H1 (cell line): Measurements from ENCODE around the gene TLE1. TPM values are rescaled to one million over a fixed set of nuclear protein-coding genes. Genes with fewer than 3 reads are reported as not detected.
A peak's percentile ranks its signal among the peaks of the same experiment; 100 is the strongest.

Source experiments
- CTCF ChIA-PET: fragments of 300-600 bp; sonication (Branson Sonifier 250); formaldehyde crosslinking; loops from one replicate; lab custom pipeline; 2021; ENCODE audit not compliant: partially characterized antibody; lab: Charles Lee
- POLR2A ChIA-PET: fragments of 300-600 bp; sonication (Branson Sonifier 250); formaldehyde crosslinking; loops from one replicate; lab custom pipeline; 2021; ENCODE audit warnings: inconsistent platforms; ENCODE audit not compliant: partially characterized antibody; lab: Charles Lee
- DNase-seq, 2 experiments: peaks; one replicate each; pipeline versions ENCODE4 v3.0.0 to v3.0.0-alpha.2; 2010 to 2022; ENCODE audit warnings: low spot score in 2 of 2, low read depth in 1 of 2, mixed read lengths in 1 of 2
- FAIRE-seq: peaks from 2 replicates; lab custom pipeline; 2011; peaks lifted over from hg19 to GRCh38; lab: Jason Lieb, UNC
- H2AFZ ChIP-seq: 2 replicates; pipeline ENCODE4 v1.8.1; 2012; ENCODE audit warnings: low read length, inconsistent platforms
- H2AK5ac ChIP-seq: 2 replicates; pipeline ENCODE4 v1.6.1; 2013; ENCODE audit warnings: low read depth, low read length
- H2BK120ac ChIP-seq: replicated peaks from 2 replicates; pipeline ENCODE3; 2013; ENCODE audit warnings: low read depth, low read length, inconsistent platforms
- H2BK12ac ChIP-seq: 2 replicates; pipeline ENCODE4 v1.6.1; 2013; ENCODE audit warnings: low read depth, low read length
- H2BK15ac ChIP-seq: 2 replicates; pipeline ENCODE4 v1.6.1; 2013; ENCODE audit warnings: low read length
- H2BK20ac ChIP-seq: 2 replicates; pipeline ENCODE4 v1.6.1; 2013; ENCODE audit warnings: low read length
- H2BK5ac ChIP-seq: 2 replicates; pipeline ENCODE4 v1.6.1; 2013; ENCODE audit warnings: low read depth, low read length
- H3K14ac ChIP-seq: 2 replicates; pipeline ENCODE4 v1.6.1; 2013; ENCODE audit warnings: inconsistent platforms; ENCODE audit not compliant: insufficient read length
- H3K18ac ChIP-seq: 2 replicates; pipeline ENCODE4 v1.6.1; 2013; ENCODE audit warnings: low read length; ENCODE audit errors: extremely low read depth
- H3K23ac ChIP-seq: 2 replicates; pipeline ENCODE4 v1.6.1; 2013; ENCODE audit warnings: inconsistent platforms; ENCODE audit not compliant: insufficient read length
- H3K23me2 ChIP-seq: 2 replicates; pipeline ENCODE4 v1.6.1; 2013; ENCODE audit warnings: low read depth, low read length
- H3K27ac ChIP-seq: 2 replicates; pipeline ENCODE4 v1.6.1; 2011; ENCODE audit warnings: low read depth, low read length, inconsistent platforms
- H3K27me3 ChIP-seq, 4 experiments: replicated peaks in 1 of 4; 1 replicate in 1 of 4; 2 replicates in 3 of 4; pipeline versions ENCODE4 v1.6.1 to v1.8.1; 2011 to 2013; ENCODE audit warnings: low read length in 3 of 4, mild to moderate bottlenecking in 3 of 4, inconsistent platforms in 2 of 4, mixed read lengths in 2 of 4, moderate library complexity in 1 of 4; ENCODE audit not compliant: control insufficient read depth in 3 of 4, insufficient read depth in 3 of 4; ENCODE audit errors: extremely low read depth in 1 of 4
- H3K36me3 ChIP-seq, 4 experiments: 2 replicates each; pipeline versions ENCODE4 v1.6.1 to v1.8.1; 2011 to 2013; ENCODE audit warnings: mild to moderate bottlenecking in 4 of 4, low read length in 3 of 4, moderate library complexity in 2 of 4, control low read depth in 1 of 4, inconsistent platforms in 1 of 4; ENCODE audit not compliant: insufficient read depth in 4 of 4, control insufficient read depth in 2 of 4
- H3K4ac ChIP-seq: replicated peaks from 2 replicates; pipeline ENCODE3; 2013; ENCODE audit warnings: low read length, low read depth, mixed read lengths, inconsistent platforms; ENCODE audit not compliant: insufficient read length
- H3K4me1 ChIP-seq, 4 experiments: replicated peaks in 1 of 4; 1 replicate in 1 of 4; 2 replicates in 3 of 4; pipeline versions ENCODE4 v1.6.1 to v1.8.1; 2011 to 2013; ENCODE audit warnings: low read length in 3 of 4, inconsistent platforms in 2 of 4, mixed read lengths in 1 of 4; ENCODE audit not compliant: insufficient read depth in 4 of 4, control insufficient read depth in 3 of 4
- H3K4me2 ChIP-seq, 2 experiments: 2 replicates each; pipeline versions ENCODE4 v1.6.1 to v1.8.1; 2011 to 2013; ENCODE audit warnings: low read depth in 2 of 2, low read length in 2 of 2, control low read depth in 1 of 2, inconsistent platforms in 1 of 2, mild to moderate bottlenecking in 1 of 2; ENCODE audit not compliant: insufficient read depth in 1 of 2
- H3K4me3 ChIP-seq, 4 experiments: fragments of 200-600, 300-600 bp in 1 of 4; sonication (generic), shearing (Covaris generic), sonication (Bioruptor Twin) in 1 of 4; 2 replicates each; pipeline versions ENCODE4 v1.5.1 to v1.8.1; 2011 to 2016; ENCODE audit warnings: low read length in 4 of 4, low read depth in 3 of 4, control low read depth in 2 of 4, inconsistent platforms in 2 of 4, mild to moderate bottlenecking in 2 of 4, mixed read lengths in 1 of 4, moderate library complexity in 1 of 4; ENCODE audit not compliant: insufficient read depth in 2 of 4; ENCODE audit errors: extremely low read depth in 1 of 4
- H3K56ac ChIP-seq: replicated peaks from 2 replicates; pipeline ENCODE3; 2013; ENCODE audit warnings: low read depth, mild to moderate bottlenecking, mixed read lengths, low read length, inconsistent platforms; ENCODE audit not compliant: insufficient read length
- H3K79me1 ChIP-seq: 2 replicates; pipeline ENCODE4 v1.6.1; 2013; ENCODE audit warnings: low read depth, low read length, control low read depth
- H3K79me2 ChIP-seq, 2 experiments: 2 replicates each; pipeline versions ENCODE4 v1.6.1 to v1.8.1; 2012 to 2013; ENCODE audit warnings: low read length in 2 of 2, mild to moderate bottlenecking in 2 of 2, inconsistent platforms in 1 of 2; ENCODE audit not compliant: insufficient read depth in 2 of 2, control insufficient read depth in 1 of 2
- H3K9ac ChIP-seq, 4 experiments: replicated peaks in 1 of 4; 1 replicate in 1 of 4; 2 replicates in 3 of 4; pipeline versions ENCODE4 v1.6.1 to v1.8.1; 2011 to 2013; ENCODE audit warnings: low read depth in 3 of 4, low read length in 3 of 4, control low read depth in 2 of 4, mild to moderate bottlenecking in 2 of 4, moderate library complexity in 2 of 4, inconsistent platforms in 1 of 4; ENCODE audit errors: extremely low read depth in 1 of 4
- H3K9me3 ChIP-seq, 2 experiments: 2 replicates each; pipeline versions ENCODE4 v1.6.1 to v1.8.1; 2012 to 2013; ENCODE audit warnings: mild to moderate bottlenecking in 2 of 2, moderate library complexity in 2 of 2, control low read depth in 1 of 2, inconsistent platforms in 1 of 2, low read depth in 1 of 2, low read length in 1 of 2, mixed read lengths in 1 of 2; ENCODE audit not compliant: insufficient read depth in 2 of 2
- H4K20me1 ChIP-seq, 2 experiments: replicated peaks in 1 of 2; 2 replicates each; pipeline versions ENCODE3 to v1.8.1; 2011 to 2013; ENCODE audit warnings: inconsistent platforms in 2 of 2, low read length in 2 of 2, mild to moderate bottlenecking in 1 of 2; ENCODE audit not compliant: insufficient read depth in 2 of 2, control insufficient read depth in 1 of 2
- H4K5ac ChIP-seq: 2 replicates; pipeline ENCODE4 v1.6.1; 2013; ENCODE audit warnings: low read length, low read depth, mixed read lengths, inconsistent platforms; ENCODE audit not compliant: insufficient read length
- H4K8ac ChIP-seq: 2 replicates; pipeline ENCODE4 v1.8.0; 2013; ENCODE audit warnings: mild to moderate bottlenecking, moderate library complexity, low read length, inconsistent platforms; ENCODE audit not compliant: insufficient read depth; ENCODE audit errors: extremely low read depth
- H4K91ac ChIP-seq: replicated peaks from 2 replicates; pipeline ENCODE3; 2013; ENCODE audit warnings: low read length, mixed read lengths, inconsistent platforms; ENCODE audit not compliant: insufficient read length
- CTBP2 ChIP-seq: IDR thresholded peaks from 2 replicates; pipeline ENCODE4 v1.7.0; 2011; ENCODE audit warnings: borderline replicate concordance, mild to moderate bottlenecking, moderate library complexity, mixed read lengths, low read length; ENCODE audit not compliant: insufficient read depth, insufficient read length
- CTCF ChIP-seq, 3 experiments: IDR thresholded peaks; 1 replicate in 2 of 3; 2 replicates in 1 of 3; pipeline versions ENCODE4 v1.5.1 to v1.6.1; 2011; ENCODE audit warnings: low read length in 3 of 3, mild to moderate bottlenecking in 3 of 3, inconsistent platforms in 2 of 3, low read depth in 1 of 3, moderate library complexity in 1 of 3; ENCODE audit not compliant: insufficient read depth in 1 of 3; ENCODE audit errors: control extremely low read depth in 1 of 3
- EGR1 ChIP-seq: IDR thresholded peaks from 2 replicates; pipeline ENCODE4 v1.6.1; 2011; ENCODE audit warnings: low read depth, low read length, borderline replicate concordance
- HDAC6 ChIP-seq: IDR thresholded peaks from one replicate; pipeline ENCODE4 v1.7.1; 2012; ENCODE audit warnings: low read depth, mild to moderate bottlenecking, inconsistent platforms, low read length, moderate library complexity
- KDM4A ChIP-seq: IDR thresholded peaks from one replicate; pipeline ENCODE4 v1.7.1; 2012; ENCODE audit warnings: low read depth, mild to moderate bottlenecking, moderate library complexity, low read length, inconsistent platforms; ENCODE audit not compliant: severe bottlenecking
- RXRA ChIP-seq: IDR thresholded peaks from 2 replicates; pipeline ENCODE4 v1.6.1; 2011; ENCODE audit warnings: low read depth, mild to moderate bottlenecking, low read length, moderate library complexity; ENCODE audit not compliant: insufficient read depth
- SIRT6 ChIP-seq: IDR thresholded peaks from one replicate; pipeline ENCODE4 v1.7.1; 2012; ENCODE audit warnings: low read length, inconsistent platforms
- TAF1 ChIP-seq: IDR thresholded peaks from 2 replicates; pipeline ENCODE4 v1.6.1; 2011; ENCODE audit warnings: mild to moderate bottlenecking, low read depth, low read length
- USF2 ChIP-seq: IDR thresholded peaks from 2 replicates; pipeline ENCODE4 v1.6.1; 2011; ENCODE audit warnings: low read length, improper control_type of control experiment
- YY1 ChIP-seq: IDR thresholded peaks from 2 replicates; pipeline ENCODE4 v1.6.1; 2011; ENCODE audit warnings: low read depth, mild to moderate bottlenecking, low read length
- WGBS, 2 experiments: shearing (Covaris generic) in 1 of 2; methylation state at CpG; one replicate each; pipeline versions ENCODE4 v1.1.6 to v1.1.7; 2013 to 2015; ENCODE audit warnings: low lambda C conversion rate in 2 of 2, mixed read lengths in 2 of 2, inconsistent platforms in 1 of 2, low coverage in 1 of 2, missing lambda C conversion rate in 1 of 2; ENCODE audit not compliant: insufficient replicate concordance in 2 of 2, insufficient coverage in 1 of 2, insufficient read length in 1 of 2; ENCODE audit errors: extremely low coverage in 1 of 2, missing lambda C conversion rate in 1 of 2; 5-methylcytosine and 5-hydroxymethylcytosine counted together
- polyA plus RNA-seq, 7 experiments: library from polyadenylated mRNA; depleted of rRNA in 3 of 7; stranded (reverse) in 5 of 7; unstranded in 2 of 7; fragments of >200 nt in 5 of 7; fragments of 200-250 nt in 2 of 7; gene quantifications; 1 replicate in 5 of 7; 2 replicates in 1 of 7; 4 replicates in 1 of 7; pipeline versions ENCODE4 v1.2.1 to v1.2.3, GENCODE V29; 2011 to 2013; ENCODE audit warnings: missing spikeins in 2 of 7, mixed read lengths in 2 of 7
- total RNA-seq: library from RNA; stranded (reverse); fragmentation: NEBNext Ultra II Directional; extraction: Animal tissue kit (Norgen Biotek cat#: 25700); gene quantifications from 2 replicates; pipeline ENCODE4 v1.2.1, GENCODE V29; 2021

TLE1 gene
- total and polyA plus RNA-seq, 2 of the 8 experiments (the other 6 are each of a cell fraction or from before 2014, with no cell fraction given), result 81.8 to 91.6 TPM

- Histone ChIP-seq H3K36me3 (peaks cover 0 to 34% (median 10%) of the 10 kb centered on the region in 4 experiments; a peak in 4 of 8 replicates), H4K8ac (no peak overlapping the region), H3K9ac (no peak overlapping the region), H3K79me2 (peaks cover 14 to 98% of the 10 kb centered on the region in 2 experiments), H3K56ac (no peak overlapping the region), H2BK120ac (no peak overlapping the region), H2AFZ (no peak overlapping the region), H3K27me3 (no peaks in the 10 kb centered on the region), H2BK15ac (no peak overlapping the region), H3K4me1 (peaks cover 1 to 11% (median 7%) of the 10 kb centered on the region in 4 experiments; a peak in 5 of 7 replicates), H4K20me1 (peaks cover 10 to 22% of the 10 kb centered on the region in 2 experiments), H4K91ac (no peak overlapping the region), H3K23ac (no peak overlapping the region), H3K18ac (no peak overlapping the region), H2AK5ac (no peak overlapping the region), H4K5ac (no peak overlapping the region), H3K27ac (no peak overlapping the region), H2BK20ac (no peak overlapping the region), H2BK12ac (no peak overlapping the region), H3K4me2 (no peak overlapping the region), H3K79me1 (peaks cover 7% of the 10 kb centered on the region; the same call in 1 of the 2 replicates), H3K4ac (no peak overlapping the region), H2BK5ac (no peak overlapping the region), H3K23me2 (no peaks in the 10 kb centered on the region), H3K9me3 (no peaks in the 10 kb centered on the region), H3K4me3 (no peak overlapping the region), H3K14ac (no peak overlapping the region)
- 64% methylated on average over 5 of the region's 5 CpGs; no CpG with 5 or more reads in 1 of the 2 experiments for WGBS, 2 experiments
- DNase-seq (no peak), FAIRE-seq (no peak)
- CTCF ChIA-PET, result interaction anchor here (0.5 to 2.7 kb wide), 18 partner anchors 14 to 1749 kb away, joined by 3 to 13 read pairs (median 3); no protein-coding TSS in a partner anchor
- POLR2A ChIA-PET, result interaction anchor here (0.8 to 10.2 kb wide), 3 partner anchors 8 to 321 kb away, joined by 3 to 97 read pairs (median 3); partner anchors contain the start of gene TLE1
- TF ChIP-seq CTCF (IDR thresholded peaks at IDR 0.05; ENCODE audit: control extremely low read depth in 1 of 3, insufficient read depth in 1 of 3, low read depth in 1 of 3, low read length in 3 of 3) (peak; percentile 33 to 65 (median 37)), USF2 (no peak), RXRA (no peak), SIRT6 (no peak), KDM4A (no peak), TAF1 (no peak), HDAC6 (no peak), YY1 (peak; percentile 57), CTBP2 (no peak), EGR1 (no peak)
Observed at GRCh38 chr9:81673310-81673709, 16.0 kb downstream of the TLE1 start.
